Activated T-cell treated with anti-CD3 and anti-CD28 coated beads, Interleukin-2, amount 50 U/mL, for 72 hours (primary cell): ENCODE results near the gene RIPK3. TPM values are rescaled to one million over a fixed set of nuclear protein-coding genes. Genes with fewer than 3 reads are reported as not detected.

Experiments
- ATAC-seq, 2 donors: fragments of 150-1000 bp; cut with Tn5 transposase; replicated peaks in 1 of 2; 2 replicates each; pipeline ENCODE4 v1.10.0; 2021; ENCODE audit warnings: moderate library complexity in 2 of 2, mild to moderate bottlenecking in 1 of 2
- DNase-seq, 2 donors: peaks; one replicate each; pipeline ENCODE4 v3.0.0; 2021 to 2022; ENCODE audit warnings: mixed read lengths in 1 of 2
- H3K27ac Mint-ChIP-seq: one replicate; pipeline ENCODE4 v1.8.0; 2022; ENCODE audit warnings: mild to moderate bottlenecking, moderate library complexity, mixed read lengths
- H3K27me3 Mint-ChIP-seq: one replicate; pipeline ENCODE4 v1.8.0; 2022; ENCODE audit warnings: low read depth, mixed read lengths
- H3K36me3 Mint-ChIP-seq, 2 donors: one replicate each; pipeline ENCODE4 v1.8.0; 2022; ENCODE audit warnings: mixed read lengths in 2 of 2, mild to moderate bottlenecking in 1 of 2; ENCODE audit not compliant: insufficient read depth in 2 of 2
- H3K4me1 Mint-ChIP-seq: one replicate; pipeline ENCODE4 v1.8.0; 2022; ENCODE audit warnings: low read depth, mixed read lengths
- H3K4me3 Mint-ChIP-seq, 2 donors: one replicate each; pipeline ENCODE4 v1.8.0; 2022; ENCODE audit warnings: mild to moderate bottlenecking in 2 of 2, mixed read lengths in 2 of 2, moderate library complexity in 2 of 2
- H3K9me3 Mint-ChIP-seq, 2 donors: one replicate each; pipeline ENCODE4 v1.8.0; 2022; ENCODE audit warnings: mixed read lengths in 2 of 2
- total RNA-seq, 2 donors: library from RNA; stranded (reverse); gene quantifications; one replicate each; pipeline ENCODE4 v1.2.3, GENCODE V29; 2022

Gene RIPK3
- total RNA-seq, 2 donors from 2014 or later, result 11.0 to 18.6 TPM

- H3K4me1 Mint-ChIP-seq, result no peaks in the 10 kb centered on the region
- H3K9me3 Mint-ChIP-seq, result no peaks in the 10 kb centered on the region
- H3K4me3 Mint-ChIP-seq, result no peak overlapping the region
- no peaks in the 10 kb centered on the region for H3K36me3 Mint-ChIP-seq
- ATAC-seq (no peak), DNase-seq (no peak)
- H3K27me3 Mint-ChIP-seq, result peaks cover 58% of the 10 kb centered on the region
- no peak overlapping the region for H3K27ac Mint-ChIP-seq
These were observed 8.4 kb upstream of the RIPK3 start for GRCh38 chr14:24348186-24348585.

GRCh38 chr14:24347134-24347533, 7.3 kb upstream of the RIPK3 start:
- Mint-ChIP-seq H3K27ac (no peak overlapping the region), H3K4me3 (no peak overlapping the region), H3K9me3 (no peaks in the 10 kb centered on the region), H3K4me1 (no peaks in the 10 kb centered on the region), H3K27me3 (peaks cover 55% of the 10 kb centered on the region), H3K36me3 (no peaks in the 10 kb centered on the region)
- ATAC-seq (no peak), DNase-seq (no peak)

GRCh38 chr14:24343795-24344660, 4.2 kb upstream of the RIPK3 start:
- H3K4me1 Mint-ChIP-seq, result peaks cover 6% of the 10 kb centered on the region

GRCh38 chr14:24342889-24343288, 3.1 kb upstream of the RIPK3 start:
- H3K9me3 Mint-ChIP-seq, result no peaks in the 10 kb centered on the region
- no peak for ATAC-seq
- no peak for DNase-seq
- H3K27ac Mint-ChIP-seq, result no peak overlapping the region
- peaks cover 15% of the 10 kb centered on the region for H3K4me1 Mint-ChIP-seq
- H3K36me3 Mint-ChIP-seq, result no peaks in the 10 kb centered on the region
- peaks cover 25% of the 10 kb centered on the region for H3K27me3 Mint-ChIP-seq
- no peak overlapping the region for H3K4me3 Mint-ChIP-seq

More at GRCh38 chr14:24343795-24344660, 4.2 kb upstream of the RIPK3 start:
- H3K27ac Mint-ChIP-seq, result no peak overlapping the region
- no peaks in the 10 kb centered on the region for H3K36me3 Mint-ChIP-seq
- H3K4me3 Mint-ChIP-seq, result no peak overlapping the region
- H3K27me3 Mint-ChIP-seq, result peaks cover 31% of the 10 kb centered on the region
- no peaks in the 10 kb centered on the region for H3K9me3 Mint-ChIP-seq
- no peak for ATAC-seq
- DNase-seq, result no peak

GRCh38 chr14:24340606-24341005, 815 bp upstream of the RIPK3 start:
- H3K4me3 Mint-ChIP-seq, result no peak overlapping the region
- no peaks in the 10 kb centered on the region for H3K9me3 Mint-ChIP-seq
- peaks cover 25% of the 10 kb centered on the region for H3K27me3 Mint-ChIP-seq
- H3K4me1 Mint-ChIP-seq, result peaks cover 22% of the 10 kb centered on the region
- peaks cover 0 to 2% of the 10 kb centered on the region in 2 donors for H3K36me3 Mint-ChIP-seq
- DNase-seq (no peak), ATAC-seq (no peak)
- H3K27ac Mint-ChIP-seq, result no peak overlapping the region

GRCh38 chr14:24338843-24339242, 948 bp downstream of the RIPK3 start:
- H3K27ac Mint-ChIP-seq, result no peak overlapping the region
- DNase-seq (no peak), ATAC-seq (no peak)
- H3K9me3 Mint-ChIP-seq, result no peaks in the 10 kb centered on the region
- H3K4me3 Mint-ChIP-seq, result peak overlapping the region; percentile 90 to 91
- H3K4me1 Mint-ChIP-seq, result peaks cover 39% of the 10 kb centered on the region
- H3K36me3 Mint-ChIP-seq, result peaks cover 0 to 2% of the 10 kb centered on the region in 2 donors
- H3K27me3 Mint-ChIP-seq, result peaks cover 22% of the 10 kb centered on the region

GRCh38 chr14:24337824-24338175, 2.0 kb downstream of the RIPK3 start:
- Mint-ChIP-seq H3K9me3 (no peaks in the 10 kb centered on the region), H3K27ac (no peak overlapping the region), H3K4me3 (no peak overlapping the region), H3K27me3 (peaks cover 26% of the 10 kb centered on the region), H3K4me1 (peaks cover 46% of the 10 kb centered on the region), H3K36me3 (peaks cover 0 to 2% of the 10 kb centered on the region in 2 donors)
- DNase-seq (no peak), ATAC-seq (no peak)

GRCh38 chr14:24337144-24337823, 2.5 kb downstream of the RIPK3 start:
- no peak for ATAC-seq
- Mint-ChIP-seq H3K36me3 (peaks cover 0 to 2% of the 10 kb centered on the region in 2 donors), H3K27ac (no peak overlapping the region), H3K27me3 (peaks cover 27% of the 10 kb centered on the region), H3K4me1 (peaks cover 49% of the 10 kb centered on the region), H3K9me3 (no peaks in the 10 kb centered on the region), H3K4me3 (no peak overlapping the region)
- DNase-seq, result no peak

- H3K4me1 Mint-ChIP-seq, result peaks cover 54% of the 10 kb centered on the region
- no peak overlapping the region for H3K27ac Mint-ChIP-seq
- no peaks in the 10 kb centered on the region for H3K9me3 Mint-ChIP-seq
- DNase-seq (no peak), ATAC-seq (no peak)
- H3K27me3 Mint-ChIP-seq, result peaks cover 30% of the 10 kb centered on the region
- H3K36me3 Mint-ChIP-seq, result peaks cover 0 to 2% of the 10 kb centered on the region in 2 donors
- peak overlapping the region; percentile 53 to 59 for H3K4me3 Mint-ChIP-seq
These were observed 4.2 kb downstream of the RIPK3 start for GRCh38 chr14:24335461-24336171.

GRCh38 chr14:24334431-24335291, 5.1 kb downstream of the RIPK3 start, which contains the start of gene ADCY4:
Gene ADCY4 (minus strand): TSS chr14:24335071. CDS start chr14:24334652, 419 bp downstream.
- peak within 1 kb of the TSS; percentile 71 to 83 for H3K4me3 Mint-ChIP-seq
- H3K9me3 Mint-ChIP-seq, result no peaks in the 10 kb centered on the region
- DNase-seq (peak in 1 of 2 donors; percentile 42), ATAC-seq (peak in 1 of 2 donors; percentile 25)
- H3K27ac Mint-ChIP-seq, result no peak within 1 kb of the TSS
- peaks cover 0 to 2% of the 10 kb centered on the region in 2 donors for H3K36me3 Mint-ChIP-seq
- H3K4me1 Mint-ChIP-seq, result peaks cover 54% of the 10 kb centered on the region
- H3K27me3 Mint-ChIP-seq, result peaks cover 30% of the 10 kb centered on the region

GRCh38 chr14:24332268-24332993, 7.4 kb downstream of the RIPK3 start:
- Mint-ChIP-seq H3K9me3 (no peaks in the 10 kb centered on the region), H3K4me1 (peaks cover 55% of the 10 kb centered on the region), H3K4me3 (peak overlapping the region; percentile 83 to 86), H3K27ac (peak overlapping the region; percentile 17), H3K36me3 (peaks cover 0 to 2% of the 10 kb centered on the region in 2 donors), H3K27me3 (peaks cover 30% of the 10 kb centered on the region)
- ATAC-seq (peak; percentile 78 to 81), DNase-seq (peak; percentile 84 to 87)
